ENCODE measurements around the gene SHC3.

SHC3 gene

GRCh38 chr9:88957526-88957925 lies 221.1 kb downstream of the SHC3 start:
- DNase-seq (ENCODE audit: low read depth, low spot score) = no peak
